ENCODE measurements around the gene SIRT7. TPM values are rescaled to one million over a fixed set of nuclear protein-coding genes. Genes with fewer than 3 reads are reported as not detected.

SIRT7 gene
- total RNA-seq, 4 donors from 2014 or later, result 76.5 to 315 (median 172) TPM

GRCh38 chr17:81916234-81917001 lies 1.6 kb downstream of the SIRT7 start:
- TF ChIP-seq POLR2AphosphoS5 (IDR thresholded peaks at IDR 0.05) (peak in 2 of 3 donors; percentile 90 to 94), POLR2A (IDR thresholded peaks at IDR 0.05) (peak; percentile 88), CTCF (IDR thresholded peaks at IDR 0.05) (no peak), EP300 (IDR thresholded peaks at IDR 0.05; ENCODE audit: low read depth) (no peak)
- DNase-seq, result peak; percentile 70
- Histone ChIP-seq H3K9me3 (no peaks in the 10 kb centered on the region), H3K36me3 (peaks cover 0 to 26% (median 10%) of the 10 kb centered on the region in 4 donors), H3K27me3 (no peaks in the 10 kb centered on the region), H3K27ac (peak overlapping the region; percentile 88 to 92 (median 90)), H3K4me1 (peaks cover 11 to 55% (median 39%) of the 10 kb centered on the region in 4 donors), H3K4me3 (peak overlapping the region in 3 of 4 donors; percentile 83 to 99 (median 90))
- in situ Hi-C loops (cut with MboI; ENCODE audit: low pct_ligation_motif_present in 1 of 4, low pct_unique_long_range_greater_than_20kb in 1 of 4, low sequenced_read_pairs in 3 of 4), result no loop called here
- WGBS, 2 donors (ENCODE audit: low coverage in 1 of 2), result 60 to 67% methylated on average over 6 to 21 of the region's 21 CpGs
- intact Hi-C loops (cut with DNase I; ENCODE audit: low total_unique reads), result no loop called here

- Histone ChIP-seq H3K4me1 (peaks cover 12 to 51% (median 36%) of the 10 kb centered on the region in 4 donors), H3K36me3 (peaks cover 0 to 26% (median 10%) of the 10 kb centered on the region in 4 donors), H3K27me3 (no peaks in the 10 kb centered on the region), H3K27ac (no peak overlapping the region), H3K9me3 (no peaks in the 10 kb centered on the region), H3K4me3 (no peak overlapping the region)
- TF ChIP-seq POLR2AphosphoS5 (IDR thresholded peaks at IDR 0.05) (no peak), POLR2A (IDR thresholded peaks at IDR 0.05) (no peak), CTCF (IDR thresholded peaks at IDR 0.05) (no peak), EP300 (IDR thresholded peaks at IDR 0.05; ENCODE audit: low read depth) (no peak)
- intact Hi-C loops (cut with DNase I; ENCODE audit: low total_unique reads) (no loop called here), in situ Hi-C loops (cut with MboI; ENCODE audit: low pct_ligation_motif_present in 1 of 4, low pct_unique_long_range_greater_than_20kb in 1 of 4, low sequenced_read_pairs in 3 of 4) (no loop called here)
- no peak for DNase-seq
- WGBS, 2 donors (ENCODE audit: low coverage in 1 of 2), result 98% methylated on average over 10 of the region's 12 CpGs; no CpG with 5 or more reads in 1 of the 2 donors
Measured at GRCh38 chr17:81915331-81915730, 2.6 kb downstream of the SIRT7 start.

- in situ Hi-C loops (cut with MboI; ENCODE audit: low pct_ligation_motif_present in 1 of 4, low pct_unique_long_range_greater_than_20kb in 1 of 4, low sequenced_read_pairs in 3 of 4), result no loop called here
- 95% methylated on average over 36 of the region's 36 CpGs; no CpG with 5 or more reads in 1 of the 2 donors for WGBS, 2 donors (ENCODE audit: low coverage in 1 of 2)
- intact Hi-C loops (cut with DNase I; ENCODE audit: low total_unique reads), result no loop called here
- H3K9me3 ChIP-seq, result no peaks in the 10 kb centered on the region
- peaks cover 0 to 26% (median 10%) of the 10 kb centered on the region in 4 donors for H3K36me3 ChIP-seq
- H3K27ac ChIP-seq, result no peak overlapping the region
- no peaks in the 10 kb centered on the region for H3K27me3 ChIP-seq
- no peak overlapping the region for H3K4me3 ChIP-seq
- H3K4me1 ChIP-seq, result peaks cover 21 to 48% (median 36%) of the 10 kb centered on the region in 4 donors
- no peak for DNase-seq
- no peak for TF ChIP-seq EP300 (IDR thresholded peaks at IDR 0.05; ENCODE audit: low read depth)
- TF ChIP-seq POLR2AphosphoS5 (IDR thresholded peaks at IDR 0.05), result no peak
- TF ChIP-seq CTCF (IDR thresholded peaks at IDR 0.05), result no peak
- no peak for TF ChIP-seq POLR2A (IDR thresholded peaks at IDR 0.05)
Measured at GRCh38 chr17:81914103-81914850, 3.7 kb downstream of the SIRT7 start.

All from transverse colon (tissue), 4 donors.